GM18508 (cell line): Measurements from ENCODE around the gene TBC1D22A.
"Not testable (repeated sequence)": the region's sequence is repeated elsewhere in the genome, so short reads cannot be mapped to it uniquely, and the experiment has no call there.

ENCODE experiments used
- ATAC-seq: cut with Tn5 transposase; IDR thresholded peaks from one replicate; pipeline ENCODE4 v1.9.1; 2021; ENCODE audit warnings: moderate number of reproducible peaks; ENCODE audit not compliant: insufficient read depth, unreplicated experiment

The TBC1D22A gene

GRCh38 chr22:46770151-46770641 lies 7.7 kb downstream of the TBC1D22A start:
- ATAC-seq, result no peak

GRCh38 chr22:46770726-46771125 lies 8.3 kb downstream of the TBC1D22A start:
- ATAC-seq, result no peak

GRCh38 chr22:46773076-46773475 lies 10.6 kb downstream of the TBC1D22A start:
- no peak for ATAC-seq

DNA sequence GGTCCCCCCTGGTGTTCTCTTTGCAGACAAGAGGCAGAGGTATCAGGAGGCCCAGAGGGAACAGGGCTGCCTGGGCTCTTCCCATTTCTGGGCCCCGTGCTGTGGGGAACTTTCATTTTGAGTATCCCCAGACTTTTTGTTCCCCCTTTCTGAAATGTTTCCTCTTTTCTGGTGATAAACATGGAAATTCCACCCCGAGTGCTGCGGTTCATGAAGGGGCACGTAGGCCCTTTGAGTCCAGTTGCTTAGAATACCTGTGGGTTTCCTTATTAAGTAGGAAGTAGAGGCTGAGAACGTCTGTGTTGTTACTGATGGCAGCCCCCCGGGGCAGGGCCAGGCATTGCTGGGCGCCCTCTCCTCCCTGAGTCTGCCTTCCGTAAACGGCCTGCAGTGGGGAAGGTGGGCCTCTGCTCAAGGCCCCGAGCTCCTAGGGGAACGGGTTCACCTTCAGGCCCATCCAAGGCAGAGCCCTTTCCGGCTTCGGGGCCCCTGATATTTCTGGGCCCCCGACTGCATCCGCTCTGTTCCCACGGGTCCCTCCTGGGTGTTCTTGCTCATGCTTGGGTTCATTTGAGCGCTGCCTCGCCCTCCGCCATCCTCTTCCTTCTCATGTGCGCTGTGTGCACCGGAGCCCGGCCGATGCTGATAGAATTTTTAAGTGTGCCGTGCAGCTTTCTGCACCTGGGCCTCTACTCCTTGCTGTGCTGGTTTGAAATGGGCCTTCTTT lies 12.0 kb downstream of the TBC1D22A start:
- no peak for ATAC-seq

DNA sequence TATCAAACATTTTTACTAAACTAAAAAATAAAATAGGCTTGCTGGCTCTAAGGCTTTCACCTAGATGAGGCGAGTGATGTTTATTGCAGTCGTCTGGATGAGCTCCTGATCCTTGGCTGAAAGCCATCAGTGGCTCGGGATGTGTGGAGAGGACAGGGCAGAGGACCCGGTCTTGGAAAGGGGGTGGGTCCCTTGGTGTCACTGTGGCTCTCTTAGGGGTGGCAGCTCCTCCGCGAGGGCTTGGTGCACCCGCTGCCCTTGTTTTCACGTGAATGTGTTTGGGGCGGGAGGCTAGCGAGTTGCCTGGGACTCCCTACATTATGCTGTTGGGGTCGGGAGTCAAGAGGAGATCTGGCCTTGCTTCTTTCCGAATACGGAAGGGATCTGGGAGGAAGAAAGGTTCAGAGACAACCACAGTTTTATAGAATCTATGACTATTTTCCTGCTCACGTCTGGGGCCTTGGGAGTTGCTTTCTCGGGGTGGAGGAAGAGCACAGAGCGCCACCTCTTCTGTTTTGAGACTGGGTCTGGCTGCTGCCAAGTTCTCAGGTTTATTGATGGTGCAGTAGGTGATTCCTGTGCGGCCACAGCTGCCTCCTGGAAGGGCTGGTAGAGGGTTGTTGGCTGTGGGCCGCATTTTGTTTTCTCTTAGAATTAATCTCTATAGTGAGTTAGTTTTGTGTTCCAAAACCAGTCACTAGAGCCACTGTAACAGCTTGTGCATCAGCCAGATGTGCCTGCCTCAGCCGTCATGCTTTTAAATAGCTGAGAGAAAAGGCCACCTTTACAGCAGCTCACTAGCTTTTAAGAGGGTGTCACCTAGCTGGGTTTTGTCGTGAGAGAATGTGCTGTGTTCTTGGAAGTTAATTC lies 12.8 kb downstream of the TBC1D22A start:
- ATAC-seq, result no peak

- ATAC-seq, result no peak
Observed at GRCh38 chr22:46775850-46776826, 13.7 kb downstream of the TBC1D22A start.

GRCh38 chr22:46776876-46777608 lies 14.6 kb downstream of the TBC1D22A start:
- no peak for ATAC-seq

GRCh38 chr22:46777609-46777970 lies 15.1 kb downstream of the TBC1D22A start:
- no peak for ATAC-seq

DNA sequence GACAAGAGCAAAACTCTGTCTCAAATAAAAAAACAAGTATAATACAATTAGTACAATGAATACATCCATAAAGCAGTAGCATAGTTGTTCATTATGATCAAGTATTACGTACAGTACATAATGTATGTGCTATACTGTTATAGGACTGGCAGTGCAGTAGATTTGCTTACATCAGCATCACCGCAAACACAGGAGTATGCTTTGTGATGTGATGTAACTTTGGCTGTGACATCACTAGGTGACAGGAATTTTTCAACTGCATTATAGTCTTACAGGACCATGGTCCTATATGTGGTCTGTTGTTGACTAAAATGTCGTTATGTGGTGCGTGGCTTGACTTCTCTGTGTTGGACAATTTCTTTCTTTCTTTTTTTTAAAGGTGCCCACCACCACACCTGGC lies 16.6 kb downstream of the TBC1D22A start:
- ATAC-seq, result no peak

DNA sequence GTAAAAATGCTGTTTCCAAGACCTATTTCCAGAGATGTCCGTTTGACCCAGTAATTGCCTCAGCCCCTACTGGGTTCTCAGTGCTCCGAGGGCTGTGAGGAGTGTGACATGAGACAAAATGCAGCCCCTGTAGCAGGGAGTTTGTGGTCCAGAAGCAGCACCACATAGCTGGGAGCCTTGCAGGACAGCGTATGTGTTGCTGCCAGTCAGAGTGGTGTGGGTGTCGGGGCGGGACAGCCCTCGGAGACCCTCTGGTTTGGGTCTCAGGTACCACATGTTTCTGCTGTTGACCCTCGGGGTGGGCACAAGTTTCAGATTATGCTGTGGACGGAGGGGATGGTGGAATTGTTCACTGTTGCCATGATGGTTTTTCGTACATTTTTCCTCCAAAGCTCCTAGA lies 17.2 kb downstream of the TBC1D22A start:
- no peak for ATAC-seq

GRCh38 chr22:46780453-46780852 lies 18.0 kb downstream of the TBC1D22A start:
- no peak for ATAC-seq

DNA sequence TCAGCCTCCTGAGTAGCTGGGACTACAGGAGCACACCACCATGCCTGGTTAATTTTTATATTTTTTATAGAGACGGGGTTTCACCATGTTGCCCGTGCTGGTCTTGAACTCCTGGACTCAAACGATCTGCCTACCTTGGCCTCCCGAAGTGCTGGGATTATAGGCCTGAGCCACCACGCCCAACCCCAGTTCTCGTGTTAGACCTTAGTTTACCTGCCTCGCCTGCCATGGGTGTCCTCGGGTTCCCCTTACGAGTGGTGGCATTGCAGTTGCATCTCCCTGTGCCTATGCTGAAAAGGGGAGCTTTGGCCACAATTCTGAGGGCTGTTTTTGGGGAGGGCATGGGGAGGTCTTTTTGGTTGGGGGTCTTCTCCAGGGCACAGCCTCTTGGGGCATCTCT lies 18.8 kb downstream of the TBC1D22A start:
- no peak for ATAC-seq

GRCh38 chr22:46782200-46782599 lies 19.8 kb downstream of the TBC1D22A start:
- not testable (repeated sequence) for ATAC-seq

- no peak for ATAC-seq
Observed at GRCh38 chr22:46783721-46784120, 21.3 kb downstream of the TBC1D22A start.

- no peak for ATAC-seq
Observed at GRCh38 chr22:46788441-46789172, 26.2 kb downstream of the TBC1D22A start.

GRCh38 chr22:46789992-46790391 lies 27.5 kb downstream of the TBC1D22A start:
- ATAC-seq, result no peak

DNA sequence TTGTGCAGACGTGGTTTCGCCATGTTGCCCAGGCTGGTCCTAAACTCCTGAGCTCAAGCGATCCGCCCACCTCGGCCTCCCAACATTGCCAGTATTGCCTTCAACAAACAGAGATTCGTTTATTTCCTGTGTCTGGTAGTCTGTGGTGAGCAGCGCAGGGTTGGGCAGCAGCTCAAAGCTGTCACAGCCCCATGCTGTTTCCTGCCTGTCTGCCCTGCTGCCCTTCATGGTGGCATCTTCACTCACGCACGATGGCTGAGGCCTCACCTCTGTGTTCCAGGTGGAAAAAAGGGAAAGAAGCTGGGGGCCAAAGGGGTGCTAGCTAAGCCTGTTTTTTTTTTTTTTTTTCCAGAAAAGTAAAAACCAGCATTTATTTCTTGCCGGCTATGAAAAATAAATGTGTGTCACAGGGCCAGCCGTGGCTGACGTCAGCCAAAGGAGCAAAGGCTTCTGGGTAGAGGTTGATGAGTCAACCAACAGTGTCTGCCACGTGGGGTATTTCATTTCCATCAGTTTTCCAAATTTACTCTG lies 28.8 kb downstream of the TBC1D22A start:
- ATAC-seq, result no peak

DNA sequence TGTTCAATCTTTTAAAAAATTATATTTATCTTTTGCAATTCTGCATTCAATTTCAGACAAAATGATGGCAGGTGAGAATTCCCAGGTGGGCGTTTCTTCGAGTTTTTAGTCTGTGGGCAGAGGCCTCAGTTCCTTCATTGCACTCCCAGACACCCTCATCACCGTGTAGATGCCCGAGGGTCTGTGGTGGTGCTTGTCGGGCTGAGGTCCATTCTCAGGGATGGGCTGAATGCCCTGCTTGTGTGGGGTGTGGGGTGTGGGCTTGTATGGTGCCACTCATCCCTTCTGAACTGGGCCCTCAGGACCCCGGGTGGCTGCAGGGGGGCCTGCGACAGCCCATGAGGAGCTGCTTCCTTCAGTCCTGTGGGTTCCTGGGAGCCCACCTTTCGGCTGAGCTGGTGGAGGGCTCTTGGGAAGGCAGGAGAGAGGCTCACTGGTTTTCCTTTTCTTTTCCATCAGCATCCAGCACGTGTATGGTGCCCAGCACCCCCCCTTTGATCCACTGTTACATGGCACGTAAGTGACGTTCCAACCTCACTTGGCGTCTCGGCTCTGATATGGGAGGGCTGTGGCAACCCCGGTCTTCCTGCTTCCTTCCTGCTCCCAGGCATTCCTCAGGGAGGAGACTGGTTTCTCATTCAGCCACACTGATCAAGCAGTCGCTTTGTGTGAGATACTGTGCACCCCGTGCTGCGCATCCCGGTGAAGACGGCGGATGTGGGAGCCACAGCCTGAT lies 29.8 kb downstream of the TBC1D22A start:
- ATAC-seq, result no peak
